ENCODE measurements around the gene PYROXD2.

- TF ChIP-seq GATA3 (IDR thresholded peaks at IDR 0.05; ENCODE audit: low read depth, low read length) (no peak), GATA2 (IDR thresholded peaks at IDR 0.05; ENCODE audit: low read depth, low read length) (no peak)
These were observed 7.2 kb downstream of the PYROXD2 start for GRCh38 chr10:98407744-98408241.
